CD14-positive monocyte (primary cell): ENCODE results near the gene WDFY4. TPM values are rescaled to one million over a fixed set of nuclear protein-coding genes. Genes with fewer than 3 reads are reported as not detected.
A peak's percentile ranks its signal among the peaks of the same experiment; 100 is the strongest.

ENCODE experiments used
- DNase-seq, 3 donors: peaks; one replicate each; pipeline ENCODE4 v3.0.0-alpha.2; 2011 to 2022
- H2AFZ ChIP-seq: 2 replicates; pipeline ENCODE4 v1.6.0; 2012; ENCODE audit warnings: mild to moderate bottlenecking, low read depth, low read length, inconsistent platforms; ENCODE audit not compliant: insufficient read depth, poor library complexity, severe bottlenecking
- H3K27ac ChIP-seq, 2 donors: 1 replicate in 1 of 2; 2 replicates in 1 of 2; pipeline ENCODE4 v1.5.1; 2012 to 2013; ENCODE audit warnings: low read length in 2 of 2, control low read depth in 1 of 2, inconsistent platforms in 1 of 2, low read depth in 1 of 2, mild to moderate bottlenecking in 1 of 2
- H3K27me3 ChIP-seq, 2 donors: one replicate each; pipeline versions ENCODE4 v1.6.0 to v1.6.1; 2011 to 2013; ENCODE audit warnings: low read length in 2 of 2; ENCODE audit not compliant: control insufficient read depth in 2 of 2, insufficient read depth in 2 of 2
- H3K36me3 ChIP-seq, 2 donors: replicated peaks in 1 of 2; 1 replicate in 1 of 2; 2 replicates in 1 of 2; pipeline versions ENCODE4 v1.5.1 to v1.6.1; 2012 to 2013; ENCODE audit warnings: low read length in 2 of 2, control low read depth in 1 of 2, inconsistent platforms in 1 of 2, mild to moderate bottlenecking in 1 of 2; ENCODE audit not compliant: insufficient read depth in 2 of 2, control insufficient read depth in 1 of 2
- H3K4me1 ChIP-seq, 2 donors: 1 replicate in 1 of 2; 2 replicates in 1 of 2; pipeline versions ENCODE4 v1.5.1 to v1.6.1; 2012 to 2013; ENCODE audit warnings: low read length in 2 of 2, control low read depth in 1 of 2, inconsistent platforms in 1 of 2, mild to moderate bottlenecking in 1 of 2, moderate library complexity in 1 of 2; ENCODE audit not compliant: insufficient read depth in 2 of 2, control insufficient read depth in 1 of 2
- H3K4me2 ChIP-seq: replicated peaks from 2 replicates; pipeline ENCODE3; 2012; ENCODE audit warnings: low read length, moderate library complexity, mild to moderate bottlenecking; ENCODE audit not compliant: poor library complexity, severe bottlenecking; ENCODE audit errors: extremely low read depth
- H3K4me3 ChIP-seq, 3 experiments: fragments of 200-600 bp in 1 of 3; sonication (generic) in 1 of 3; replicated peaks in 1 of 3; 1 replicate in 2 of 3; 2 replicates in 1 of 3; pipeline ENCODE4 v1.5.1; 2011 to 2013; ENCODE audit warnings: low read length in 3 of 3, mild to moderate bottlenecking in 3 of 3, control low read depth in 2 of 3, low read depth in 2 of 3, inconsistent platforms in 1 of 3, moderate library complexity in 1 of 3
- H3K79me2 ChIP-seq: 2 replicates; pipeline ENCODE4 v1.6.0; 2012; ENCODE audit warnings: mild to moderate bottlenecking, control low read depth, inconsistent platforms, low read length, moderate library complexity; ENCODE audit not compliant: insufficient read depth
- H3K9ac ChIP-seq: 2 replicates; pipeline ENCODE4 v1.6.0; 2017; ENCODE audit warnings: low read length, mild to moderate bottlenecking; ENCODE audit not compliant: insufficient read depth, poor library complexity, severe bottlenecking
- H3K9me3 ChIP-seq, 2 donors: replicated peaks in 1 of 2; 1 replicate in 1 of 2; 2 replicates in 1 of 2; pipeline versions ENCODE4 v1.5.1 to v1.6.1; 2012 to 2013; ENCODE audit warnings: low read length in 2 of 2, control low read depth in 1 of 2; ENCODE audit not compliant: control insufficient read depth in 1 of 2, insufficient read depth in 1 of 2
- H4K20me1 ChIP-seq: 2 replicates; pipeline ENCODE4 v1.6.0; 2012; ENCODE audit warnings: mild to moderate bottlenecking, low read length, control low read depth, moderate library complexity; ENCODE audit not compliant: insufficient read depth
- H3K27ac Mint-ChIP-seq, 7 donors: one replicate each; pipeline ENCODE4 v1.8.0; 2020; ENCODE audit warnings: mild to moderate bottlenecking in 7 of 7, mixed read lengths in 7 of 7, moderate library complexity in 6 of 7, inconsistent platforms in 2 of 7
- H3K27me3 Mint-ChIP-seq, 3 donors: one replicate each; pipeline ENCODE4 v1.8.0; 2021 to 2022; ENCODE audit warnings: low read depth in 3 of 3, mild to moderate bottlenecking in 3 of 3, mixed read lengths in 3 of 3, moderate library complexity in 3 of 3, inconsistent platforms in 1 of 3
- H3K36me3 Mint-ChIP-seq, 2 donors: one replicate each; pipeline ENCODE4 v1.8.0; 2020; ENCODE audit warnings: mixed read lengths in 2 of 2, inconsistent platforms in 1 of 2, mild to moderate bottlenecking in 1 of 2
- H3K4me1 Mint-ChIP-seq: one replicate; pipeline ENCODE4 v1.8.0; 2020; ENCODE audit warnings: mild to moderate bottlenecking, mixed read lengths
- H3K4me3 Mint-ChIP-seq, 2 donors: one replicate each; pipeline ENCODE4 v1.8.0; 2020; ENCODE audit warnings: mild to moderate bottlenecking in 2 of 2, mixed read lengths in 2 of 2, moderate library complexity in 1 of 2
- H3K9me3 Mint-ChIP-seq, 7 donors: one replicate each; pipeline ENCODE4 v1.8.0; 2020 to 2022; ENCODE audit warnings: mixed read lengths in 7 of 7, mild to moderate bottlenecking in 6 of 7, moderate library complexity in 6 of 7, inconsistent platforms in 2 of 7
- WGBS: methylation state at CpG from one replicate; pipeline ENCODE4 v1.1.5; 2013; ENCODE audit warnings: missing lambda C conversion rate; ENCODE audit not compliant: insufficient coverage; 5-methylcytosine and 5-hydroxymethylcytosine counted together
- intact Hi-C, 2 donors: fragments of 100-400 bp; cut with micrococcal nuclease; formaldehyde crosslinking; loops; one replicate each; pipeline versions ENCODE4 v1.15.0 to v1.15.1; 2023
- polyA plus RNA-seq, 3 donors: library from polyadenylated mRNA; depleted of rRNA in 1 of 3; unstranded in 2 of 3; stranded (reverse) in 1 of 3; fragments of 300-500 nt in 2 of 3; fragments of >200 nt in 1 of 3; fragmentation: Illumina TruSeq in 2 of 3; gene quantifications; 1 replicate in 2 of 3; 2 replicates in 1 of 3; pipeline ENCODE4 v1.2.3, GENCODE V29; 2012 to 2021
- TF ChIP-seq, protein P1 (sequence below): fragments of 200-600 bp; IDR thresholded peaks from one replicate; pipeline ENCODE4 v1.8.0; 2022; ENCODE audit warnings: antibody characterized with exemption, mild to moderate bottlenecking

WDFY4 gene
- polyA plus RNA-seq, 3 donors = 7.5 to 36.1 (median 9.8) TPM

DNA sequence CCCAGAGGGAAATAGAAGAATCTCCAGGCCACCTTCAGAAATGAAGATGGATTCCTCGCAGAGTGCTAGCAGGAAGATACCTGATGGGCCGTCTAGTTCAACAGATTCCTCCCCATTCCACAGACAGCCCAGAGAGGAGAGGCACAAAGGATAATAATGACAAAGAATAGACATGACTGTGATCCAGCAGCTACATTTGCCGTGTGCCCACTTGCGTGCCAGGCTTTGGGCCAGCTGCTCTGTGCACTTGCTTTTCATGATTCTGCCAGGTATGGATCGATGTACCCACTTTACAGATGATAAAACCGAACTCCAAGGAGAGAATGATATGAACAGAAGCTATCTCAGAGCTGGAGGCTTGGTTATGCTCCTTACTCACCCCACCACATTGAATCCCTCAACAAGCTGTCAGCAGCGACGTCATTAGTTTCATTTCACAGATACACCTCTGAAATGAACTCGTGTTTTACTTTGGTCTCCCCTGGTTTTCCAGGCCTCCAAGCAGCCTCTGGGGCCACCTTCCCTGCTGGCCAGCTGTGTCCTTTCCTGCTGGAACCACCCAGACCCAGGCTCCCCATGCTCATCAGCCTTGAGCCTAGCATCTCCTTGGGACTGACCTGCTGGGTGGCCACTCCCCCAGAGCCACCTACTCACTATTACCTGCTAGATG is 11.9 kb upstream of the WDFY4 start:
- Mint-ChIP-seq H3K4me1 (peaks cover 7% of the 10 kb centered on the region), H3K27me3 (peaks cover 1 to 4% (median 1%) of the 10 kb centered on the region in 3 donors), H3K27ac (peak overlapping the region in 2 of 7 donors; percentile 35 to 58), H3K9me3 (peaks cover 0 to 7% (median 0%) of the 10 kb centered on the region in 7 donors), H3K4me3 (no peak overlapping the region), H3K36me3 (no peaks in the 10 kb centered on the region)
- Histone ChIP-seq H3K27me3 (no peaks in the 10 kb centered on the region), H2AFZ (no peak overlapping the region), H3K4me1 (peaks cover 7% of the 10 kb centered on the region in 2 donors), H3K9me3 (no peaks in the 10 kb centered on the region), H3K4me3 (no peak overlapping the region), H4K20me1 (no peaks in the 10 kb centered on the region), H3K4me2 (no peak overlapping the region), H3K79me2 (no peaks in the 10 kb centered on the region), H3K27ac (no peak overlapping the region), H3K9ac (no peak overlapping the region), H3K36me3 (no peaks in the 10 kb centered on the region)
- TF ChIP-seq, protein P1, sequence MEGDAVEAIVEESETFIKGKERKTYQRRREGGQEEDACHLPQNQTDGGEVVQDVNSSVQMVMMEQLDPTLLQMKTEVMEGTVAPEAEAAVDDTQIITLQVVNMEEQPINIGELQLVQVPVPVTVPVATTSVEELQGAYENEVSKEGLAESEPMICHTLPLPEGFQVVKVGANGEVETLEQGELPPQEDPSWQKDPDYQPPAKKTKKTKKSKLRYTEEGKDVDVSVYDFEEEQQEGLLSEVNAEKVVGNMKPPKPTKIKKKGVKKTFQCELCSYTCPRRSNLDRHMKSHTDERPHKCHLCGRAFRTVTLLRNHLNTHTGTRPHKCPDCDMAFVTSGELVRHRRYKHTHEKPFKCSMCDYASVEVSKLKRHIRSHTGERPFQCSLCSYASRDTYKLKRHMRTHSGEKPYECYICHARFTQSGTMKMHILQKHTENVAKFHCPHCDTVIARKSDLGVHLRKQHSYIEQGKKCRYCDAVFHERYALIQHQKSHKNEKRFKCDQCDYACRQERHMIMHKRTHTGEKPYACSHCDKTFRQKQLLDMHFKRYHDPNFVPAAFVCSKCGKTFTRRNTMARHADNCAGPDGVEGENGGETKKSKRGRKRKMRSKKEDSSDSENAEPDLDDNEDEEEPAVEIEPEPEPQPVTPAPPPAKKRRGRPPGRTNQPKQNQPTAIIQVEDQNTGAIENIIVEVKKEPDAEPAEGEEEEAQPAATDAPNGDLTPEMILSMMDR = no peak
- WGBS = 98% methylated on average over 8 of the region's 9 CpGs
- intact Hi-C loops = no loop called here
- DNase-seq = no peak

DNA sequence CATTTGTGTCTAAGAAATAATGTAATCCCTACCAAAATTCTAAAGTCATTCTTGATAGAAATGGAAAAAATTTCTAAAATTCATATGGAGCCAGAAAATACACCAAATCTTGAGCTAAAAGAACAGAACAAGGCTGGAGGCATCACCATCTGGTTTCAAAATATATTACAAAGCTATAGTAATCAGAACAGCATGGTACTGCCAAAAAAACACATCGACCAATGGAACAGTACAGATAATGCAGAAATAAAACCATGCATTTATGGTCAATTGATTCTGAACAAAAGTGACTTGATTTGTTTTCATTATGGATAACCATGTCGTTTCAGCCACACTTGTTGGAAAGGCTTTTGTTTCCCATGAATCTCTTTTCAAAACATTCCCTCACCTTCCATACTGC is 7.0 kb upstream of the WDFY4 start:
- WGBS = 83% methylated on average over 1 of the region's 2 CpGs
- H3K27ac Mint-ChIP-seq = no peak overlapping the region
- H3K9ac ChIP-seq = no peak overlapping the region
- intact Hi-C loops = no loop called here
- H3K4me3 ChIP-seq = no peak overlapping the region
- no peak overlapping the region for H3K4me3 Mint-ChIP-seq
- H3K4me1 Mint-ChIP-seq = no peaks in the 10 kb centered on the region
- TF ChIP-seq, protein P1 = no peak
- peaks cover 2 to 14% (median 4%) of the 10 kb centered on the region in 7 donors for H3K9me3 Mint-ChIP-seq
- H3K27ac ChIP-seq = no peak overlapping the region
- no peaks in the 10 kb centered on the region for H3K9me3 ChIP-seq
- no peaks in the 10 kb centered on the region for H3K4me1 ChIP-seq
- peaks cover 0 to 4% (median 0%) of the 10 kb centered on the region in 3 donors for H3K27me3 Mint-ChIP-seq
- no peaks in the 10 kb centered on the region for H3K79me2 ChIP-seq
- no peaks in the 10 kb centered on the region for H3K27me3 ChIP-seq
- H3K36me3 Mint-ChIP-seq = no peaks in the 10 kb centered on the region
- no peak overlapping the region for H2AFZ ChIP-seq
- H4K20me1 ChIP-seq = no peaks in the 10 kb centered on the region
- no peaks in the 10 kb centered on the region for H3K36me3 ChIP-seq
- no peak overlapping the region for H3K4me2 ChIP-seq
- no peak for DNase-seq
